Loucy (cell line): Measurements from ENCODE around the gene GRM7.

Experiments
- H2AFZ ChIP-seq: fragments of 200-600 bp; sonication (generic); 2 replicates; pipeline ENCODE4 v1.6.0; 2016; ENCODE audit warnings: antibody characterized with exemption, mild to moderate bottlenecking, low read length, moderate library complexity
- H3F3A ChIP-seq: fragments of 200-600 bp; 2 replicates; pipeline ENCODE4 v1.6.0; 2016; ENCODE audit warnings: antibody characterized with exemption, low read depth, mild to moderate bottlenecking
- H3K27me3 ChIP-seq: fragments of 200-600 bp; sonication (generic); 2 replicates; pipeline ENCODE4 v1.6.1; 2014; ENCODE audit warnings: low read length, mild to moderate bottlenecking; ENCODE audit not compliant: insufficient read depth, poor library complexity, severe bottlenecking
- H3K36me3 ChIP-seq: fragments of 200-600 bp; sonication (generic); 2 replicates; pipeline ENCODE4 v1.6.1; 2016; ENCODE audit warnings: low read length; ENCODE audit not compliant: insufficient read depth
- H3K4me1 ChIP-seq: fragments of 200-600 bp; sonication (generic); 2 replicates; pipeline ENCODE4 v1.5.1; 2014; ENCODE audit warnings: low read length, mild to moderate bottlenecking; ENCODE audit not compliant: insufficient read depth, poor library complexity, severe bottlenecking
- H3K4me2 ChIP-seq: fragments of 200-600 bp; sonication (generic); 2 replicates; pipeline ENCODE4 v1.6.0; 2014; ENCODE audit warnings: antibody characterized with exemption, low read length, low read depth, mild to moderate bottlenecking; ENCODE audit not compliant: poor library complexity, severe bottlenecking
- H3K4me3 ChIP-seq: fragments of 200-600 bp; sonication (generic); 2 replicates; pipeline ENCODE4 v1.5.1; 2014; ENCODE audit warnings: low read length, mild to moderate bottlenecking, mixed read lengths; ENCODE audit not compliant: poor library complexity, severe bottlenecking
- H3K79me2 ChIP-seq: fragments of 200-600 bp; sonication (generic); 2 replicates; pipeline ENCODE4 v1.6.1; 2014; ENCODE audit warnings: low read length; ENCODE audit not compliant: insufficient read depth
- H3K9ac ChIP-seq: fragments of 200-600 bp; sonication (generic); 2 replicates; pipeline ENCODE4 v1.6.0; 2014; ENCODE audit warnings: mild to moderate bottlenecking, low read depth, low read length, moderate library complexity; ENCODE audit not compliant: poor library complexity, severe bottlenecking
- H3K9me2 ChIP-seq: fragments of 200-600 bp; sonication (generic); replicated peaks from 2 replicates; pipeline ENCODE4 v1.6.1; 2016; ENCODE audit warnings: low read depth, low read length, mixed read lengths
- H3K9me3 ChIP-seq: fragments of 200-600 bp; sonication (generic); 2 replicates; pipeline ENCODE4 v1.6.1; 2014; ENCODE audit warnings: mild to moderate bottlenecking, antibody characterized with exemption, low read length, low read depth; ENCODE audit not compliant: insufficient read depth
- H4K20me1 ChIP-seq: fragments of 200-600 bp; sonication (generic); 2 replicates; pipeline ENCODE4 v1.6.0; 2014; ENCODE audit warnings: antibody characterized with exemption, low read length, mild to moderate bottlenecking; ENCODE audit not compliant: insufficient read depth, poor library complexity, severe bottlenecking
- CTCF ChIP-seq: fragments of 200-600 bp; sonication (generic); conservative IDR thresholded peaks from 2 replicates; pipeline ENCODE4 v1.5.1; 2014; ENCODE audit warnings: mild to moderate bottlenecking, antibody characterized with exemption, low read length
- EZH2phosphoT487 ChIP-seq: fragments of 200-600 bp; IDR thresholded peaks from 2 replicates; pipeline ENCODE4 v1.6.1; 2018; ENCODE audit warnings: antibody characterized with exemption, mild to moderate bottlenecking, moderate library complexity, borderline replicate concordance

Gene GRM7

GRCh38 chr3:7700977-7701376 is 840.1 kb downstream of the GRM7 start:
- H3K79me2 ChIP-seq, result no peaks in the 10 kb centered on the region
- no peaks in the 10 kb centered on the region for H3K9me3 ChIP-seq
- H3K4me2 ChIP-seq, result no peak overlapping the region
- H4K20me1 ChIP-seq, result no peaks in the 10 kb centered on the region
- no peaks in the 10 kb centered on the region for H3K27me3 ChIP-seq
- no peak overlapping the region for H2AFZ ChIP-seq
- no peaks in the 10 kb centered on the region for H3K4me1 ChIP-seq
- H3K9me2 ChIP-seq, result no peaks in the 10 kb centered on the region
- H3F3A ChIP-seq, result no peaks in the 10 kb centered on the region
- no peak overlapping the region for H3K9ac ChIP-seq
- TF ChIP-seq CTCF (no peak), EZH2phosphoT487 (no peak)
- no peak overlapping the region for H3K4me3 ChIP-seq
- H3K36me3 ChIP-seq, result no peaks in the 10 kb centered on the region

- Histone ChIP-seq H3K4me1 (no peaks in the 10 kb centered on the region), H3K9me2 (no peaks in the 10 kb centered on the region), H2AFZ (no peak overlapping the region), H4K20me1 (no peaks in the 10 kb centered on the region), H3K79me2 (no peaks in the 10 kb centered on the region), H3K9me3 (no peaks in the 10 kb centered on the region), H3F3A (no peaks in the 10 kb centered on the region), H3K4me3 (no peak overlapping the region), H3K9ac (no peak overlapping the region), H3K4me2 (no peak overlapping the region), H3K36me3 (no peaks in the 10 kb centered on the region), H3K27me3 (no peaks in the 10 kb centered on the region)
- TF ChIP-seq EZH2phosphoT487, result no peak
- TF ChIP-seq CTCF, result no peak
Observed at GRCh38 chr3:7707187-7707586, 846.3 kb downstream of the GRM7 start.

- Histone ChIP-seq H2AFZ (no peak overlapping the region), H3K4me1 (no peaks in the 10 kb centered on the region), H4K20me1 (no peaks in the 10 kb centered on the region), H3K4me2 (no peak overlapping the region), H3K79me2 (no peaks in the 10 kb centered on the region), H3K9me2 (no peaks in the 10 kb centered on the region), H3K27me3 (no peaks in the 10 kb centered on the region), H3K36me3 (no peaks in the 10 kb centered on the region), H3K9ac (no peak overlapping the region), H3F3A (no peaks in the 10 kb centered on the region), H3K4me3 (no peak overlapping the region), H3K9me3 (no peaks in the 10 kb centered on the region)
- TF ChIP-seq CTCF (no peak), EZH2phosphoT487 (no peak)
Observed at GRCh38 chr3:7709376-7710082, 848.6 kb downstream of the GRM7 start.
